KOPT-K1 (cell line): Measurements from ENCODE around the gene MAST4.

ENCODE experiments used
- H3K27ac ChIP-seq: fragments of 200-600 bp; sonication (generic); 2 replicates; pipeline ENCODE4 v1.5.1; 2016; ENCODE audit warnings: antibody characterized with exemption, mild to moderate bottlenecking, low read depth, low read length; ENCODE audit not compliant: poor library complexity, severe bottlenecking
- H3K36me3 ChIP-seq: fragments of 200-600 bp; sonication (generic); 2 replicates; pipeline ENCODE4 v1.5.1; 2017; ENCODE audit warnings: antibody characterized with exemption, mild to moderate bottlenecking, low read length, moderate library complexity; ENCODE audit not compliant: insufficient read depth
- H3K9me3 ChIP-seq: fragments of 200-600 bp; sonication (generic); 2 replicates; pipeline ENCODE4 v1.5.1; 2017; ENCODE audit warnings: antibody characterized with exemption, low read length, mild to moderate bottlenecking; ENCODE audit not compliant: insufficient read depth, poor library complexity, severe bottlenecking

Gene MAST4

GRCh38 chr5:66929995-66930394 lies 333.8 kb downstream of the MAST4 start:
- Histone ChIP-seq H3K27ac (no peak overlapping the region), H3K36me3 (no peaks in the 10 kb centered on the region), H3K9me3 (no peaks in the 10 kb centered on the region)

- Histone ChIP-seq H3K36me3 (no peaks in the 10 kb centered on the region), H3K9me3 (no peaks in the 10 kb centered on the region), H3K27ac (no peak overlapping the region)
Observed at GRCh38 chr5:66931651-66932050, 335.5 kb downstream of the MAST4 start.

GRCh38 chr5:66932457-66932856 lies 336.3 kb downstream of the MAST4 start:
- Histone ChIP-seq H3K36me3 (no peaks in the 10 kb centered on the region), H3K9me3 (no peaks in the 10 kb centered on the region), H3K27ac (no peak overlapping the region)

- Histone ChIP-seq H3K36me3 (no peaks in the 10 kb centered on the region), H3K9me3 (peaks cover under 1% of the 10 kb centered on the region), H3K27ac (no peak overlapping the region)
Observed at GRCh38 chr5:66933066-66933465, 336.9 kb downstream of the MAST4 start.

GRCh38 chr5:66939094-66939493 lies 342.9 kb downstream of the MAST4 start:
- no peak overlapping the region for H3K27ac ChIP-seq
- H3K36me3 ChIP-seq: no peaks in the 10 kb centered on the region
- H3K9me3 ChIP-seq: peaks cover 6% of the 10 kb centered on the region

GRCh38 chr5:66945389-66946349 lies 349.5 kb downstream of the MAST4 start:
- Histone ChIP-seq H3K9me3 (no peaks in the 10 kb centered on the region), H3K27ac (no peak overlapping the region), H3K36me3 (no peaks in the 10 kb centered on the region)

GRCh38 chr5:66947458-66947857 lies 351.3 kb downstream of the MAST4 start:
- H3K36me3 ChIP-seq: no peaks in the 10 kb centered on the region
- H3K9me3 ChIP-seq: no peaks in the 10 kb centered on the region
- no peak overlapping the region for H3K27ac ChIP-seq

- Histone ChIP-seq H3K27ac (no peak overlapping the region), H3K36me3 (no peaks in the 10 kb centered on the region), H3K9me3 (no peaks in the 10 kb centered on the region)
Observed at GRCh38 chr5:66949066-66949465, 352.9 kb downstream of the MAST4 start.

GRCh38 chr5:66952153-66952552 lies 356.0 kb downstream of the MAST4 start:
- no peaks in the 10 kb centered on the region for H3K36me3 ChIP-seq
- no peak overlapping the region for H3K27ac ChIP-seq
- no peaks in the 10 kb centered on the region for H3K9me3 ChIP-seq

- Histone ChIP-seq H3K36me3 (no peaks in the 10 kb centered on the region), H3K9me3 (no peaks in the 10 kb centered on the region), H3K27ac (no peak overlapping the region)
Observed at GRCh38 chr5:66956439-66956838, 360.2 kb downstream of the MAST4 start.

- Histone ChIP-seq H3K27ac (no peak overlapping the region), H3K36me3 (no peaks in the 10 kb centered on the region), H3K9me3 (no peaks in the 10 kb centered on the region)
Observed at GRCh38 chr5:66958201-66958979, 362.2 kb downstream of the MAST4 start.

GRCh38 chr5:66958980-66959641 lies 362.9 kb downstream of the MAST4 start:
- Histone ChIP-seq H3K9me3 (no peaks in the 10 kb centered on the region), H3K27ac (no peak overlapping the region), H3K36me3 (no peaks in the 10 kb centered on the region)

GRCh38 chr5:66959653-66960052 lies 363.5 kb downstream of the MAST4 start:
- Histone ChIP-seq H3K36me3 (no peaks in the 10 kb centered on the region), H3K9me3 (no peaks in the 10 kb centered on the region), H3K27ac (no peak overlapping the region)

GRCh38 chr5:66960369-66961137 lies 364.4 kb downstream of the MAST4 start:
- H3K9me3 ChIP-seq: no peaks in the 10 kb centered on the region
- H3K36me3 ChIP-seq: no peaks in the 10 kb centered on the region
- H3K27ac ChIP-seq: no peak overlapping the region
